GM12878 (cell line): ENCODE results near the gene FMN2.
"Not testable (repeated sequence)": the region's sequence is repeated elsewhere in the genome, so short reads cannot be mapped to it uniquely, and the experiment has no call there.

ENCODE experiments used
- CBFB ChIP-seq: IDR thresholded peaks from 2 replicates; pipeline ENCODE4 v1.6.1; 2016; ENCODE audit warnings: antibody characterized with exemption, low read depth
- ESRRA ChIP-seq: IDR thresholded peaks from 2 replicates; pipeline ENCODE4 v1.6.1; 2012; ENCODE audit warnings: mild to moderate bottlenecking, low read length, improper control_type of control experiment
- SMAD1 ChIP-seq: fragments of 450-650 bp; IDR thresholded peaks from 2 replicates; pipeline ENCODE4 v1.6.1; 2018; ENCODE audit warnings: mild to moderate bottlenecking, low read depth; ENCODE audit not compliant: partially characterized antibody
- SRF ChIP-seq, 2 experiments: IDR thresholded peaks; 2 replicates each; pipeline ENCODE4 v1.6.1; 2011; ENCODE audit warnings: low read depth in 2 of 2, low read length in 2 of 2, mild to moderate bottlenecking in 1 of 2, moderate library complexity in 1 of 2
- TARDBP ChIP-seq: IDR thresholded peaks from 2 replicates; pipeline ENCODE4 v1.6.1; 2016; ENCODE audit warnings: borderline replicate concordance
- ZNF24 ChIP-seq: fragments of 450-650 bp; IDR thresholded peaks from 2 replicates; pipeline ENCODE4 v1.6.1; 2017; ENCODE audit warnings: antibody characterized with exemption, mild to moderate bottlenecking
- ZNF274 ChIP-seq: IDR thresholded peaks from one replicate; pipeline ENCODE4 v1.8.0; 2011; ENCODE audit not compliant: insufficient read length, insufficient read depth
- ZZZ3 ChIP-seq: IDR thresholded peaks from 2 replicates; pipeline ENCODE4 v1.6.1; 2011; ENCODE audit warnings: low read depth; ENCODE audit not compliant: control insufficient read depth, insufficient read length
- TF ChIP-seq, protein P1 (sequence below), 3 experiments: IDR thresholded peaks in 2 of 3; conservative IDR thresholded peaks in 1 of 3; 2 replicates each; pipeline ENCODE4 v1.5.1; 2011; ENCODE audit warnings: low read depth in 3 of 3, low read length in 3 of 3, mild to moderate bottlenecking in 3 of 3, control low read depth in 2 of 3, moderate library complexity in 2 of 3, inconsistent platforms in 1 of 3, mixed read lengths in 1 of 3; ENCODE audit not compliant: control insufficient read depth in 2 of 3, insufficient read depth in 1 of 3; ENCODE audit errors: extremely low read depth in 1 of 3
- TF ChIP-seq, protein P2 (sequence below): IDR thresholded peaks from 2 replicates; pipeline ENCODE4 v1.6.1; 2012; ENCODE audit warnings: low read depth, low read length, improper control_type of control experiment

DNA sequence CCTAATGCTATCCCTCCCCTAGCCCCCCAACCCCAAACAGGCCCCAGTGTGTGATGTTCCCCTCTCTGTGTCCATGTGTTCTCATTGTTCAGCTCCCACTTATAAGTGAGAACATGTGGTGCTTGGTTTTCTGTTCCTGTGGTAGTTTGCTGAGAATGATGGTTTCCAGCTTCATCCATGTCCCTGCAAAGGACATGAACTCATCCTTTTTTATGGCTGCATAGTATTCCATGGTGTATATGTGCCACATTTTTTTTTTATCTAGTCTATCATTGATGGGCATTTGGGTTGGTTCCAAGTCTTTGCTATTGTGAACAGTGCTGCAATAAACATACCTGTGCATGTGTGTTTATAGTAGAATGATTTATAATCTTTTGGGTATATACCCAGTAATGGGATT lies 183.5 kb downstream of the FMN2 start:
- TF ChIP-seq ESRRA; SMAD1; ZNF274; SRF (IDR thresholded peaks at IDR 0.05; ENCODE audit: low read depth in 2 of 2, low read length in 2 of 2); TARDBP; ZNF24; ZZZ3; CBFB: not testable (repeated sequence)
- TF ChIP-seq, protein P1, sequence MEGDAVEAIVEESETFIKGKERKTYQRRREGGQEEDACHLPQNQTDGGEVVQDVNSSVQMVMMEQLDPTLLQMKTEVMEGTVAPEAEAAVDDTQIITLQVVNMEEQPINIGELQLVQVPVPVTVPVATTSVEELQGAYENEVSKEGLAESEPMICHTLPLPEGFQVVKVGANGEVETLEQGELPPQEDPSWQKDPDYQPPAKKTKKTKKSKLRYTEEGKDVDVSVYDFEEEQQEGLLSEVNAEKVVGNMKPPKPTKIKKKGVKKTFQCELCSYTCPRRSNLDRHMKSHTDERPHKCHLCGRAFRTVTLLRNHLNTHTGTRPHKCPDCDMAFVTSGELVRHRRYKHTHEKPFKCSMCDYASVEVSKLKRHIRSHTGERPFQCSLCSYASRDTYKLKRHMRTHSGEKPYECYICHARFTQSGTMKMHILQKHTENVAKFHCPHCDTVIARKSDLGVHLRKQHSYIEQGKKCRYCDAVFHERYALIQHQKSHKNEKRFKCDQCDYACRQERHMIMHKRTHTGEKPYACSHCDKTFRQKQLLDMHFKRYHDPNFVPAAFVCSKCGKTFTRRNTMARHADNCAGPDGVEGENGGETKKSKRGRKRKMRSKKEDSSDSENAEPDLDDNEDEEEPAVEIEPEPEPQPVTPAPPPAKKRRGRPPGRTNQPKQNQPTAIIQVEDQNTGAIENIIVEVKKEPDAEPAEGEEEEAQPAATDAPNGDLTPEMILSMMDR (IDR thresholded peaks at IDR 0.05 in 2 of 3, conservative IDR thresholded peaks at IDR 0.05 in 1 of 3; ENCODE audit: control insufficient read depth in 2 of 3, extremely low read depth in 1 of 3, insufficient read depth in 1 of 3, low read depth in 3 of 3, low read length in 3 of 3) = not testable (repeated sequence)
- TF ChIP-seq, protein P2, sequence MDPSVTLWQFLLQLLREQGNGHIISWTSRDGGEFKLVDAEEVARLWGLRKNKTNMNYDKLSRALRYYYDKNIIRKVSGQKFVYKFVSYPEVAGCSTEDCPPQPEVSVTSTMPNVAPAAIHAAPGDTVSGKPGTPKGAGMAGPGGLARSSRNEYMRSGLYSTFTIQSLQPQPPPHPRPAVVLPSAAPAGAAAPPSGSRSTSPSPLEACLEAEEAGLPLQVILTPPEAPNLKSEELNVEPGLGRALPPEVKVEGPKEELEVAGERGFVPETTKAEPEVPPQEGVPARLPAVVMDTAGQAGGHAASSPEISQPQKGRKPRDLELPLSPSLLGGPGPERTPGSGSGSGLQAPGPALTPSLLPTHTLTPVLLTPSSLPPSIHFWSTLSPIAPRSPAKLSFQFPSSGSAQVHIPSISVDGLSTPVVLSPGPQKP = not testable (repeated sequence)
